Measurements from ENCODE around the gene SEC16A. TPM values are rescaled to one million over a fixed set of nuclear protein-coding genes. Genes with fewer than 3 reads are reported as not detected.
"Not testable (repeated sequence)": the region's sequence is repeated elsewhere in the genome, so short reads cannot be mapped to it uniquely, and the experiment has no call there.

Gene SEC16A
- total RNA-seq, 1 donor from 2014 or later: 10.6 TPM

DNA sequence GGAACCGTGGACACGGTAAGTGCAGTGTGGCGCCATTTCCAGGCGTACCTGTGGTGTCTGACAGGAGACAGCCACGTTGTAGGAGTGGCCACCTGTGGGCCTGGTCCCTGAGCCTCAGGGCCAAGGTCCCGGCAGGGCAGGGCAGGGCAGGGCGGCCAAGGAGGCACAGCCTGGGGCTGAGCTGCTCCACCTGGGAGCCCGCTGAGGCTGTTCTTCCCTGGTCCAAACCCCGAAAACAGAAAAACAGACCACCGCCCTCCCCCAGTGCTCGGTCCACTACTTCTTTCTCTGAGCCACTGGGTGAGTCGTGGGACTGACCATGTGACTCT lies 63.8 kb downstream of the SEC16A start:
- no peak for DNase-seq

DNA sequence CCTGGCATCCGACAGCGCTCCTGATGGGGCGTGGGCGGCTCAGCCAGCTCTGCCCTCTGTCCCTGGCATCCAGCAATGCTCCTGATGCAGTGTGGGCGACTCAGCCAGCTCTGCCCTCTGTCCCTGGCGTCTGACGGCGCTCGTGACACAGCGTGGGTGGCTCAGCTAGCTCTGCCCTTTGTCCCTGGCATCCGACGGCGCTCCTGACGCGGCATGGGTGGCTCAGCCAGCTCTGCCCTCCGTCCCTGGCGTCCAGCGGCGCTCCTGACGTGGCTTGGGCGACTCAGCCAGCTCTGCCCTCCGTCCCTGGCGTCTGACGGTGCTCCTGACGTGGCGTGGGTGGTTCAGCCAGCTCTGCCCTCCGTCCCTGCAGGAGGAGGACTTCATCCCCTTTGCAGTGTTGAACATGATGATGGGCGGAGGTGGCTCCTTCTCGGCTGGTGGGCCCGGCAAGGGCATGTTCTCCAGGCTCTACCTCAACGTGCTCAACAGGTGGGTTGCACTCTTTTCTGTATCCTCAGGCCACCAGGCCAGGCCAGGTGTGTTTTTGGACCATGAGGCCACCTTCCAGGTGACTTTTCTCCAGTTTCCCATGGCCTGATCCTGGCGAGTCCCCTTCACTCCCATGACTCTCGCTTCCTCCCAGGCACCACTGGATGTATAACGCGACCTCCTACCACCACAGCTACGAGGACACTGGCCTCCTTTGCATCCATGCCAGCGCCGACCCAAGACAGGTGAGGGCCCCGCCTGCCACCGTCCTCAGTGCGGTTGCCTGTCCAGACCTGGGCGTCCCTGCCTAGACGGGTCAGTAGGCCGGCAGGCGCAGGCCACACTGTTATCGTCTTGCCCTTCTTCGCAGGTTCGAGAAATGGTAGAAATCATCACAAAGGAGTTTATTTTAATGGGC lies 64.4 kb downstream of the SEC16A start:
- no peak for DNase-seq

DNA sequence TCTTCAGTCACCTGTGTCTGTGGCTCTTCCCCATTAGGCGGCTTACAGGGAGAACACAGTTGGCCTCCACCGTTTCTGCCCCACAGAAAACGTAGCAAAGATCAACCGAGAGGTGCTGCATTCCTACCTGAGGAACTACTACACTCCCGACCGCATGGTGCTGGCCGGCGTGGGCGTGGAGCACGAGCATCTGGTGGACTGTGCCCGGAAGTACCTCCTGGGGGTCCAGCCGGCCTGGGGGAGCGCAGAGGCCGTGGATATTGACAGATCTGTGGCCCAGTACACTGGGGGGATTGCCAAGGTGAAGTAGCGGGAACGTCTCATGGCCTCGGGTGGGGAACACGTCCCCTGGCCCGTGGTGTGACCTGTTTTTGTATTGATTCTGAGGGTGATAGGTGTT lies 65.9 kb downstream of the SEC16A start:
- no peak for DNase-seq

DNA sequence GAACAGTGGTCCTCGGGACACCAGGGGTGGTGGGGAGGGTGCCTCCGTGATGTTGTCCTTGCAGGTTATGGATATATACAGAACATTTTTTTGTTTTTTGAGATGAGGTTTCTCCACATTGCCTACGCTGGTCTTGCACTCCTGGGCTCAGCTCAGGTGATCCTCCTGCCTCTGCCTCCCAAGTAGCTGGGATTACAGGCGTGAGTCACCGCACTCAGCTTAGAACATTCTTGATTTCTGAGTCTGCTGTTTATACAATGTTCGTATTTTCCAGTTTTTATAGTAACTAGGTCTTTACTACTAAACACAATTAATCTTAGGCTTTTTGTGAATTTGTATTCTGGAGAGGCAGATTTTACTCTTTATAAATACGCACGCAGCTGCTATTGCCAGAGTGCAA lies 66.4 kb downstream of the SEC16A start:
- no peak for DNase-seq

DNA sequence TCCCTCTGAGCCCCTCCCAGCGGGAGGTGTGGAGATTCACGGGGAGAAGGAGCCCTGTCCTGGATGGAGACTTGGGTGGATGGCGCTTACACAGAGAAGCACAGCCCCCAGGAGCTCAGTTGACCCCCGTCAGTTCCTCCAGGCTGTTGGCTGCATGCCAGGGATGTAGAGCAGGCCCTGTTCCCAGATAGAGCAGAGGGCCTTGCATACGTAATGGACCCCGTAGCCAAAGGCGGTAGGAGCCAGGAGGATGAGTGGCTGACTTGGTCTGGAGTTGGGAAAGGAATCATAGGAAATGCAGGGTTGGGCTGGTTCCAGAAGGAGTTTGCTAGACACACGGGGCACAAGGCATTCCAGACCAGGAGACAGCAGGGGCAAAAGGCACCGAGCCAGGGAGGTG lies 69.9 kb downstream of the SEC16A start:
- no peak for DNase-seq

DNA sequence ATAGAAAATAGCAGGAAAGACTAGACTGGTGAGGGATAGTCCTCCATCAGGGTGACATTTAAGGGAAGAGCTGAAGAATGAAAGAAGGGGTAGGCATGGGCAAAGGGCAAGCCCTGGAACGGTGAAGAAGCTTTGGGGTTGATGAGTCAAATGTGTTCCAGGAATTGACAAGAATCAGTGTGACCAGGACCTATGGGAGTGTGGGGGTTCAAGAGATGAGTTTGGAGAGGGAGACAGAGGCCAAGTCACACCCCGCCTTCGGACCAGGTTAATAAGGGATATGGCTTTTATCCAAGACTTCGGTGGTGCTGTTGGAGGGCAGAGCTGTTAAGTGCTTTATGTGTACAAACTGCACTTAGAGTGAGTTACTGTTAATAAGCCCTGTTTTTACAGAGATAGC lies 71.5 kb downstream of the SEC16A start:
- DNase-seq: no peak

DNA sequence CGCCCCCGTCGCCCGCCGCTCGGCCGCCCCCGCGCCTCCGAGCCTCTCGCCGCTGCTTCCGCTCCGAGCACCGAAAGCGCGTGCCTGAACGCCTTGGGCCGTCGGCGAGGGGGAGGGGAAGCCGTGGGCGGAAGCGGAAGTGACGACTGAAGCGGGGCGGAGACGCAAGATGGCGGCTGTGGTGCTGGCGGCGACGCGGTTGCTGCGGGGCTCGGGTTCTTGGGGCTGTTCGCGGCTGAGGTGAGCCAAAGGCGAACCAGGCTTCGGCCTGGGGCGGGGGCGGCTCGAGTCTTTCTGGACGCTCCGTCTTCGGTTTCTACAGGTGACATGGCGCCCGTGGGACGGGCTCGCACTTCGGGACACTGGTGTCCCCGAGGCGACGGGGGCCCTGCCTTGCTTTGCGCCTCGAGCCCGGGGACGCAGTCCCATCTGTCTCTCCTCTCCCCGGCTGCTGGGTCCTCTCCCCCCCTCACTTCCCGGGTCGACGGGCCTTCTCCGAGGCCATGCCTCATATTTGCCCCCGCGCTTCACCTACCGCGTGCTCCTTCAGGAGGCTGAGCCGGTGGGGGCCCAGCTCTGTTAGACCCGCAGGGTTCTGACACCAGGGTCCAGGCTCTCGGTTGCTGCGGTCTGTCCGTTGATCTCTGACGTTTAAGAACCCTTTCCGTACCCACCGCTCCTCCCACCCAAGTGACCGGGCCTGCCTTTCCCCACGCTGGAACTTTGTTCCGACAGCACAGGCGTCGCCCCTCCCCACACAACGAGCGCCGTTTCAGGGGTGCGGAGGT lies 72.1 kb downstream of the SEC16A start, which contains the start of the genes ENTR1 and PMPCA:
ENTR1 (minus strand) TSS at position 115 of the 788 bp plus-strand sequence. CDS start 217 bp downstream, outside the sequence.
PMPCA (plus strand) TSS at position 159 of the 788 bp plus-strand sequence; CDS start at position 170, 11 bp downstream.
- peak; percentile 80 for DNase-seq

DNA sequence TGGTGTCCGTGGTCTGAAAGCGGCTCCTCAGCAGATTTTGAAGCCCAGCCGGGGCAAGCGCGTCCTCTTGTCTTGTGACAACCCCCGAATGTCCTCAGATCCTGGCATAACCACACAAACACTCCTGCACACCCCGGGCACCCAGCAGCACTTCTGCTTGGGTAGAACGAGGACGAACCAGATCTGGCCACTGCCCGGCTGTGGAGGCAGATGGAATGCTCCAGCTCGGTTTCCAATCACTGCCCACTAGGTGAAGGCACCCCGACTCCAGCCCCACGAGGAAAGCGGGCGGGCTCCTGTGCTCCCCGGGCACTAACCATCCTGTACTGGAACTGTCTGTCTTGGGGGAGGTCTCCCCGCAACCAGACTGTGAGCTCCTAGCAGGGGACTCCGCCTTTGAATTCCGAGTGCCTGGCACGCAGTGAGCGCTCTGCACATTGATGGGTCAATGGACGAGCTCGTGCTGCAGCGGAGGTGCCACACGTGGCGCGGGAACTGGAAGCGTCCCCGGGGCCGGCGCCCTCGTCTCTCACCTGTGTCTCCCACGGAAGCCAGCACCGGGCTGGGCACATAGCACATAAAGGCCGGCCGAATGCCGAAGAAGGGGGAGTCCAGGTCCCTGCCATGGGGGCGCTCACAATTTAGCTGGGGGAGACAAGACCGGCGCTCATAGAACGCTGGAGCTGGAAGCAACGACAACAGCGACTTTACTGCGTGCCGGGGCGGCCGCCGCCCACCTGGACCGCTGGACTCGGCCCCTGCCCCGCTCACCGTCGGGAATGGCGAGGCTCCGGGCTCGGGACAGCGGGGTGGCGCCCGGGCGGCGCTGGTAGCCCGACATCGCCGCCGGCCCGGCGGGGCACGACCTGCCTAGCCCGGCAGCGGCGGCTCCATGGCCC lies 73.0 kb downstream of the SEC16A start:
- peak; percentile 51 for DNase-seq

DNA sequence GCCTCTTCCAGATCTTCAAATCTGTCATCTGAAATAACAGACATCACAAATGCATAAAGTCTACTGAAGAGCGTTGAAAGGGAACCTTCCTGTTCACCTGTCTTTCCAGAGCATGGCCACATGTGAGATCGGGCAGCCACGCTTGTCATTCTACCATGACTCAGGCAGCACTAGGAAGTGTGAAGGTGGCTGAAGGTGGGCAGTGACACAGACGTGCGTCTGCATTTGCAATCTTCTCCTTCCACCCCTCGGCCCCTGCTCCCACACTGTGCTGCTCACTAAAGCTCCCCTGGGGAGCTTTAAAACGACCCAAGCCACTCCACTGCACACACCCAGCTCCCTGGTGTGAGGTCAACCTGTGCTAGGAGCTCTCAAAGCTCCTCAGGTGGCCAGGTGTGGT lies 74.9 kb downstream of the SEC16A start:
- no peak for DNase-seq

DNA sequence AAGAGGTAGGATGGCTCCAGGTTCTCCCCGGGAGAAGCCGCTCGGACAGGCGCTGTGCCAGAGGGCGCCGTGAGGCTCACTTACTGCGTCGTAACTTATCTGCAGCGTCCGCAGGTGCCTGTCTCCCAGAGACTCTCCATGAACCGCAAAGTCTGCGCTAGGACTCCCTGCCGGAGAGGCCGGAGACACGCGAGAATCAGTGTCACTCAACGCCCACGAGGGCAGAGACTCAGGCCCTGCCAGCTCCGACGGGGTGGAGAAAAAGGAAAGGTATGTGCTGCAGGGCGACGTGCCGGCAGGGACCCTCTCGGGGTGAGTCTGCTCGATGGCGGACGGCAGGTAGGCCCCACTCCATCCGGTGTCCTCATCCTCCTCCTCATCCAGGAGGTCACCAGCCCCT lies 75.8 kb downstream of the SEC16A start:
- DNase-seq: not testable (repeated sequence)

DNA sequence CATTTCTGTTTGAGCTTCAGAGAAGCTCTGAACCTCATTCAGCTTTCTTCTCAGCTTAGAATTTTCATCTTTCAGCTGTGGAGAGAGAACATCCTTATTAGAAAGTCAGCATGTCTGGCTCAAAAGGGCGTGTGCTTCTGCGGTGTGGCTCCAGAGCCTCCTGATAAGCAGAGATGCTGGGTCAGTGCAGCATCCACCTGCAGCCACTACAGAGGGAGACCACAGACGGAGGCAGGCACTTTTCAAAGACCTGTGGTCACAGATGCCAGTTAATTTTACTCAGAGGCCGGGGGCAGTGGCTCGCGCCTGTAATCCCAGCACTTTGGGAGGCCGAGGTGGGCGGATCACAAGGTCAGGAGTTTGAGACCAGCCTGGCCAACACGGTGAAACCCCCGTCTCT lies 76.9 kb downstream of the SEC16A start:
- DNase-seq: not testable (repeated sequence)

DNA sequence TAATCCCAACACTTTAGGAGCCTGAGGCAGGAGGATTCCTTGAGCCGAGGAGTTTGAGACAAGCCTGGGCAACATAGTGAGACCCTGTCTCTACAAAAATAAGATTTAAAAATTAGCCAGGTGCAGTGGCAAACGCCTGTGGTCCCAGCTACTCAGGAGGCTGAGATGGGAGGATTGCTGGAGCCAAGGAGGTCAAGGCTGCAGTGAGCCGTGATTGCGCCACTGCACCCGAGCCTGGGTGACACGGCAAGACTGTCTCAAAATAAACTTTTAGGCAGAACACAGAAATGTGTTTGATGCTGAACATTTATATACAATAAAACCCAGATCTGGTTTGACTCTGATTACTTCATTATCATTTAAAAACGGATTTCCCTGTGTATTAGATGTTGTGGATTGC lies 77.4 kb downstream of the SEC16A start:
- no peak for DNase-seq

DNA sequence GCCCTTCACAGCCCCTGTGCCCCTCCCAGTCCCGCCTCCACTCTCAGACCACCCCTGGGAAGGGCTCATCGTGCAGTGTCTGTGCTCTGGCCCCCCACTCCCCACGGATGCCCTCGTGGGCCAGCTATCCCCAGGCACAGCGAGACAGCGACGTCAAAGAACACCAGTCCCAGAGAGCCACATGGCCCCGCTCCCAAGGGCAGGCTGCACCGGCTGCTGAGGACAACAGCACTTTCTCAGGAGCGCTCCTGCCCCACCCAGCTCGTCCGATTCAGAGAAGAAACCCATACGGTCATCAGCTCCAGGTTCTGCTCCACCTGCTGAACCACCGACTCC lies 78.1 kb downstream of the SEC16A start:
- DNase-seq: no peak

DNA sequence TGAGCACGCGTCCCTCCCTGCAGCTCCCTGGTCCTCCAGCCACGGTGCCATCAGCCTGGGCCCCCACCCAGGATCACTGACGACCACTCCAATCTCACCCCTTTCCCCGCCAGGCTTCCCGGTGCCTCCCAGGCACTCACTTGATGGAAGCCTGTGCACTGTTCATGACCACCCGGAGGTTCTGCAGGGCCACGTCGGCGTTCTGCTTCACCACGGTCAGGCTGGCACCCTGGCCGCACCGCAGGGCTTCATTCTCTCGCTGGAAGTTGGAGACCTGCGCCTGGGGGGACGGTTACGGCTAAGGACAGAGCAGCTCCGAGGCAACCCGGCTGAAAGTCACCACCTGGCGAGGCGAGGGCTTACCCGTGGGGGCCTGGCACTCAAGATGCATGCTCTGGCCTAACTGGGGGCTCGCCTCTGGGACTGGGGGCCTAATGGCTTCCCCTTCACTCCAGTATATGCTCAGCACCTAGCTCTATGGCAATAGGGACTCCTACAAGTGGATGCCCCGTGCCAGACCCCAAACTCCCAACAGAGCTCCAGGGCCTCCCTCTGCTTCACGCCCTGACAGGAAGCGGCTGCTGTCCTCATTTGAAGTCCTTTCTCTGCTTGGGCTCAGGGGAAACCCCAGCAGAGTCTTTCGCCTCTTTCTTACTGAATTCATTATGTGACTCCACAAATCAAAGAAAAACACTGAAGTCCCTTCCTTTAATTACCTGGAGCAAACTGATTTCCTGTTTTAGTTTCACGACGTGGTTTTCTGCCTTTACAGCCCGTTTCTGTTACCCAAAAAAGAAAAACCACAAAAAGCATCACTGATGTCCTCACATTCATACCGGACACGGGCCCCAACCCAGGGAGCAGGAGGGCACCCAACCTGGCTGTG lies 78.7 kb downstream of the SEC16A start:
- DNase-seq: no peak

DNA sequence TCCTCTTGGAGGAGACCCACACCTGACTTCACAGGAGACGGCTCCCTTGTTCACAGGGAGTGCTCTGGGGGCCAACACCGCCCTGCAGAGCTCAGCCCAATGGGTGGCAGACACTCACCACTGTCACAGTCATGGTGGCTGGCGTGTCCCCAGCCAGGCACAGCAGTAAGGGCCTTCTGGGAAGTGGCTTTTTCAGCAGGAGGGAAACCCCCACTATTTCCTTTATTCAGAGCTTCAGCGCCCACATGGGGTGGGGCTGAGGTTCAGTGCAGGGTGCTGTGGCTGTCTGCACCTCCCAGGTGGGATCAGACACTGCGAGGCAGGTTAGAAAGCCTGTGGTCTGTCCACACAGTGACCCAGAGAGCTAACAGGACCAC lies 79.3 kb downstream of the SEC16A start:
- DNase-seq: no peak

DNA sequence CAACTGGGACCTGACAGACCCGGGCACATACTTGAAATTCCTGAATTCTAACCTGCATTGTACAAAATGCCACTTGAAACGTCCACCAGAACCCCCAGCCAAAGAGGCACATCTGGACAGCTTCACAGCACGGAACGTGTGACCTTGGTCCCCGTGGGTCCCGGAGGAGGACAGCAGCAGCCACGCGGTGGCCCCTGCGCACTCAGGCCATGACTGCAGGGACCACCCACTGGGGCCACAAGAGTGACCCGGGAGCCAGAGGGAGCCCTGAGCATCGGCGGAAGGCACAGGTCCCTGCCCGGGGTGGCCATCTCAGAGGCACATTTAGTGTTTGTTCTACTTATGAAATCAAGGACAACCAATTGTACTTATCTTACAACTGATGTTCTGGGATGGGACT lies 80.8 kb downstream of the SEC16A start:
- no peak for DNase-seq

DNA sequence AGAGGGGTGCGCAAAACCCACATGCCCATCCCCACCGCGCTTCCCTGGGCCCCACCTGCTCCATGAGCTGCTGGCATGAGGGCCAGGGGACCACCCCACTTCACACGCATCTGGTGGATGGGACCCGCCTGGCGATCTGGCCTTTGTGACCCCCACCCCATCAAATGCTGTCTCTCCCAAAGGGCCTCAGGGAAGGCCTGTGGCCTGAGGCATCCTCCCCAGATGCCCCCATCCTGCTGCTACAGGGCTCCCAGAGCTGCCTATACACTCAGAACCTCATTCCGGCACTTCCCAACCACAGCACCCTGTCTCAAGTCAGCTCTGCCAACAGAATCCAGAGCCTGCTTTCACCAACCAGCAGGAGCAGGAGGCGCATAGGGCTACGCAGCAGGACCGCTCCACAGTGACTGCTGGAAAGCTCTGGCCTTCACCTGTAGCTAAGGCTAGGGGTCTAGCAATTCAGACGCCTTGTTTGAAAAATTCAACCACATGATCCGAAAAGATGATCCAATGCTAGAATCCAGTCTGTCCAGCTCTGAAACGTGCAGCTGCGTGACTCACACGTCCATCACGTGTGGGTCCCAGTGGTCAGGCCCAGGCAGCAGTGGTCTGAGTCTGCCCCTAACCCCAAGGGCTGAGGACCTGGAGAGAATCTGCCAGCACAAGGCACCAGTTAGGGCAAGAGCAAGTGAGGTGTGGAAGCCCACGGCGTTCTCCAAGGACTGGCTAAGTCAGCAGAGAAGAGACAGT lies 81.5 kb downstream of the SEC16A start:
- no peak for DNase-seq

DNA sequence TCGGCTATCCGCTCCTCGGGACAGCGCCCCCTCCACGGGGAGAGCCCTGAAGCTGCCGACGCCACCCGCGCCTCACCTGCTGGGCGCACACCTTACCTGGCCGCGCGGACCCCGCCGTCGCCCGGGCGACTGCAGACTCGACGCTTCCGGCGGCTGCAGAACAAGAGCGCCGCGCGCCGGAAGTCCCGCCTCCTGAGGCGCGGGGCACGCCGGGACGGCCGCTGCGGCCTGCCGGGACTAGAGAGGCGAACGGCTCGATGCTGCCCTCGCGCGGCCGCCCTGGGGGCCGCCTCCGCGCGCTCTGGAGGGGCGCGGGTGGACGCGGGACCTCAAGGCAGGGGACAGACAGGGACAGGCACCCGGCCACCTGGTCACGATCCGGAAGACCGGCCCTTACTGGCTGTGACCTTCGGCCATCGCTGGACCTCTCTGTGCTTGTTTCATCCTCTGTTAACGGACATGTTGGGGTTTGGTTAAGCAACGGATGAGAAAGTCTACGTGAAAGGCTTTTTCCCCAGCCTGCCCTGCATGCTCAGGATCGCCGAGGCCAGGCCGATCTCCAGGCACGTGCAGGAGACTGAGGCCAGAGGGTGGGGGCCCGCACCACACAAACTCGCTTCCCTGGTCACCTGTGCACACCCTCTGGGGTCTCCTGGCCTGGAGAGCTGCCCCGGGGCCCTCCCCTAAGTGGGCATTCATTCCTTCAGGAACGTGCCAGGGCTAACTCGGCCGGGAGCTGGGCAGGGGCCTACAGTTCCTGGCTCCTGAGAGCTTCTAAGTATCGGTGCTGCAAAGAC lies 82.6 kb downstream of the SEC16A start, which contains the start of gene SNAPC4:
SNAPC4 (minus strand) TSS at position 133 of the 797 bp plus-strand sequence. CDS start 1,742 bp downstream, outside the sequence.
- peak; percentile 67 for DNase-seq

DNA sequence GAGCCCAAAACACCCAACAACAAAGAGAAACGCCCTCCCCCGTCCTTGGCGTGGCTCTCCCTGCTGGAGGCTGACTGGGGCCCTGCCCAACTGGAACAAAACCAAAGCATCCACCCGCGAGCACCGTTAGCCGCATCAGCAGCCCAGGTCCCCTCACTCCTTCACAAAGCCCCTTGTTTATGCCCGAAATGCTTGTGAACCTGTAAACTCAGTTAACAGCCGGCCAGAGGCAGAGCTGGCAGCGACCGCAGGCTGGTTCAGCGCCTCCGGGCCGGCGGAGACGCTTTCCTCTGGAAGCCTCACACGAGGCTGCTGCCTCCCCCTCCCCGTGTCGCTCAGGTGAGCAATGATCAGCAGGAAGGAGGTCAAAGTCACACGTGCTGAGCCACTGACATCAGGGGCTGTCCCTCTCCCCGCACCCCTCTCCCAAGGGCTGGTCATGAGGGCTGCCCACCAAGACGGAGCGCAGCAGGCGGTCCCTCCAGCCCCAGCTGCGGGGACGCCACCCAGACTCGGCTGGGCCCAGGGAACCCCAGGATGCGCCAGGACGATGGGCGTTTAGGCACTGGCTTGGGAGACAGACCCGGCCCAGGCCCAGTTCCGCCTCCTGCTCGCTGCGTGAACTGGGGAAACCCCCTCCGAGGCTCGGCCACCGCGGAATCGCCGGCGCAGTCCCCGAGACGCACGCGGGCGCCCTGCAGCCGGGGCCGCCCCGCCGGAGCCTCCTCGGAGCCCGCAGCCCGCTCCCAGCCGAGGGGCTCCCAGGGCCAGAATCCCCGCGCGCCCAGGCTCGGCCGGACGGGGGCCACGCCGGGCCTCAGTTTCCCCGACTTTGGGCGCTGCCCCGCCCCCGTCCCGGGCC lies 83.4 kb downstream of the SEC16A start:
- no peak for DNase-seq
